Measurements from ENCODE around the gene RABEPK. TPM values are rescaled to one million over a fixed set of nuclear protein-coding genes. Genes with fewer than 3 reads are reported as not detected.
"Not testable (repeated sequence)": the region's sequence is repeated elsewhere in the genome, so short reads cannot be mapped to it uniquely, and the experiment has no call there.

RABEPK gene
- total RNA-seq, 1 experiment from 2014 or later, result 43.6 TPM

DNA sequence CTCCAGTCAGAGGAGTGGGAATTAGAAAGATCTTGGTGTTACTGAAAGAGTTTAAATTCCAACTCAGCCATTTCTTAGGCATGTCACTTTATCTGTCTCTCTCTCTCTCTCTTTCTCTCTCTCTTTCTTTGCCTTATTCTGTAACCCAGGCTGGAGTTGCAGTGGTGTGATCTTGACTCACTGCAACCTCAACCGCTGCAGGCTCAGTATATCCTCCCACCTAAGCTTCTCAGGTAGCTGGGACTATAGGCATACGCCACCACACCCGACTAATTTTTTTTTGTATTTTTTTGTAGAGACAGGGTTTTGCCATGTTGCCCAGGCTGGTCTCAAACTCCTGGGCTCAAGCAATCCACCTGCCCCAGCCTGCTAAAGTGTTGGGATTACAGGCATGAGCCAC is 18.3 kb downstream of the RABEPK start:
- Histone ChIP-seq H3K27ac (ENCODE audit: low read depth, low read length, poor library complexity, severe bottlenecking) (no peak overlapping the region), H3K9me3 (ENCODE audit: low read depth, low read length, poor library complexity, severe bottlenecking) (no peaks in the 10 kb centered on the region), H3K27me3 (replicated peaks; ENCODE audit: insufficient read depth, low read depth, low read length, poor library complexity) (no peaks in the 10 kb centered on the region), H3K4me3 (ENCODE audit: low read depth, low read length, poor library complexity, severe bottlenecking) (no peak overlapping the region), H3K4me1 (ENCODE audit: insufficient read depth, low read length, poor library complexity, severe bottlenecking) (no peaks in the 10 kb centered on the region), H3K36me3 (ENCODE audit: insufficient read depth, low read length, poor library complexity, severe bottlenecking) (peaks cover 27% of the 10 kb centered on the region)
- no peak for DNase-seq (ENCODE audit: low spot score)
- BruUV-seq (replicated peaks), result no TSS peak
- intact Hi-C loops (cut with micrococcal nuclease; ENCODE audit: unreplicated experiment), result no loop called here
- CTCF ChIA-PET, result no interaction called here
- POLR2A ChIA-PET (ENCODE audit: low non-redundant PET), result no interaction called here
- no peak for TF ChIP-seq EZH2 (IDR thresholded peaks at IDR 0.05; ENCODE audit: borderline replicate concordance, low read depth, low read length, poor library complexity, severe bottlenecking)
- TF ChIP-seq, protein P1, sequence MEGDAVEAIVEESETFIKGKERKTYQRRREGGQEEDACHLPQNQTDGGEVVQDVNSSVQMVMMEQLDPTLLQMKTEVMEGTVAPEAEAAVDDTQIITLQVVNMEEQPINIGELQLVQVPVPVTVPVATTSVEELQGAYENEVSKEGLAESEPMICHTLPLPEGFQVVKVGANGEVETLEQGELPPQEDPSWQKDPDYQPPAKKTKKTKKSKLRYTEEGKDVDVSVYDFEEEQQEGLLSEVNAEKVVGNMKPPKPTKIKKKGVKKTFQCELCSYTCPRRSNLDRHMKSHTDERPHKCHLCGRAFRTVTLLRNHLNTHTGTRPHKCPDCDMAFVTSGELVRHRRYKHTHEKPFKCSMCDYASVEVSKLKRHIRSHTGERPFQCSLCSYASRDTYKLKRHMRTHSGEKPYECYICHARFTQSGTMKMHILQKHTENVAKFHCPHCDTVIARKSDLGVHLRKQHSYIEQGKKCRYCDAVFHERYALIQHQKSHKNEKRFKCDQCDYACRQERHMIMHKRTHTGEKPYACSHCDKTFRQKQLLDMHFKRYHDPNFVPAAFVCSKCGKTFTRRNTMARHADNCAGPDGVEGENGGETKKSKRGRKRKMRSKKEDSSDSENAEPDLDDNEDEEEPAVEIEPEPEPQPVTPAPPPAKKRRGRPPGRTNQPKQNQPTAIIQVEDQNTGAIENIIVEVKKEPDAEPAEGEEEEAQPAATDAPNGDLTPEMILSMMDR (conservative IDR thresholded peaks at IDR 0.05; ENCODE audit: low read depth, low read length), result no peak

DNA sequence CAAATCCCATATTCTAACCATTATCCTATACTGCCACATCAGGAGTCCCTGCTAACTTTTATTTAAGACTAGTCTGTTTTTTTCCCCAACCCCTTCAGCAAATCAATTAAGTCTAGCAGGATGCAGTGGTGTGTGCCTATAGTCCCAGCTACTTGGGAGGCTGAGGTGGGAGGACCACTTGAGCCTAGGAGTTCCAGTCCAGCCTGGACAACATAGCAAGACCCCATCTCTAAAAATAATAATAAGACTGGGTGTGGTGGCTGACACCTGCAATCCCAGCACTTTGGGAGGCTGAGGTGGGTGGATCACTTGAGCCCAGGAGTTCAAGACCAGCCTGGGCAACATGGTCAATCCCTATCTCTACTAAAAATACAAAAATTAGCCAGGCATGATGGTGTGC is 24.5 kb downstream of the RABEPK start:
- H3K4me1 ChIP-seq (ENCODE audit: insufficient read depth, low read length, poor library complexity, severe bottlenecking); DNase-seq (ENCODE audit: low spot score); H3K4me3 ChIP-seq (ENCODE audit: low read depth, low read length, poor library complexity, severe bottlenecking); POLR2A ChIA-PET (ENCODE audit: low non-redundant PET); H3K27me3 ChIP-seq (replicated peaks; ENCODE audit: insufficient read depth, low read depth, low read length, poor library complexity); H3K9me3 ChIP-seq (ENCODE audit: low read depth, low read length, poor library complexity, severe bottlenecking); BruUV-seq (replicated peaks); CTCF ChIA-PET; H3K27ac ChIP-seq (ENCODE audit: low read depth, low read length, poor library complexity, severe bottlenecking): not testable (repeated sequence)
- intact Hi-C loops (cut with micrococcal nuclease; ENCODE audit: unreplicated experiment), result loop anchor here (5.0 kb wide), 1 partner anchor 53 kb away; no protein-coding TSS in a partner anchor
- peaks cover 21% of the 10 kb centered on the region for H3K36me3 ChIP-seq (ENCODE audit: insufficient read depth, low read length, poor library complexity, severe bottlenecking)

DNA sequence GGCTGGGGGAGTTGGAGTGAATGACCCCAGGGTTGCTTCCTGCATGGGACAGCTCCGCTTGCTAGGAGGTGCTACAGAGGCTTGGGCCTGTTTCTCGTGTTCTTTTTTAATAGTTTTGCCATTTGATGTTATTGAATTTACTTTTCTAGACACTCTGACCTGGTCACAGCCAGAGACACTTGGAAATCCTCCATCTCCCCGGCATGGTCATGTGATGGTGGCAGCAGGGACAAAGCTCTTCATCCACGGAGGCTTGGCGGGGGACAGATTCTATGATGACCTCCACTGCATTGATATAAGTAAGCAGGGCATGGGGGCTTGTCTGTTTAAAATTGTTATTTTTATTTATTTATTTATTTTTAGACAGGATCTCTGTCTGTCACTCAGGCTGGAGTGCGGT is 27.4 kb downstream of the RABEPK start:
- no TSS peak for BruUV-seq (replicated peaks)
- H3K36me3 ChIP-seq (ENCODE audit: insufficient read depth, low read length, poor library complexity, severe bottlenecking), result peaks cover 8% of the 10 kb centered on the region

DNA sequence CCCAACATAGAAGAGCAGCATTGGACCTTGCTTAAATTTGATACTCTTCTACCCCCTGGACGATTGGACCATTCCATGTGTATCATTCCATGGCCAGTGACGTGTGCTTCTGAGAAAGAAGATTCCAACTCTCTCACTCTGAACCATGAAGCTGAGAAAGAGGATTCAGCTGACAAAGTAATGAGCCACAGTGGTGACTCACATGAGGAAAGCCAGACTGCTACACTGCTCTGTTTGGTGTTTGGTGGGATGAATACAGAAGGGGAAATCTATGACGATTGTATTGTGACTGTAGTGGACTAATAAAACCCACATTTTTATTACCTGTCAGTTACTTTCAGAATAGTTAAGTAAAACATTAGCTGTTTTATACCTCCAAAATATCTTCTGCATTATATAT is 33.3 kb downstream of the RABEPK start:
- H3K4me3 ChIP-seq (ENCODE audit: low read depth, low read length, poor library complexity, severe bottlenecking), result no peak overlapping the region
- H3K36me3 ChIP-seq (ENCODE audit: insufficient read depth, low read length, poor library complexity, severe bottlenecking), result peaks cover 53% of the 10 kb centered on the region
- no TSS peak for BruUV-seq (replicated peaks)
- H3K27ac ChIP-seq (ENCODE audit: low read depth, low read length, poor library complexity, severe bottlenecking), result no peak overlapping the region
- no peaks in the 10 kb centered on the region for H3K27me3 ChIP-seq (replicated peaks; ENCODE audit: insufficient read depth, low read depth, low read length, poor library complexity)
- H3K4me1 ChIP-seq (ENCODE audit: insufficient read depth, low read length, poor library complexity, severe bottlenecking), result peaks cover 23% of the 10 kb centered on the region
- POLR2A ChIA-PET (ENCODE audit: low non-redundant PET), result no interaction called here
- peak; percentile 45 for DNase-seq (ENCODE audit: low spot score)
- CTCF ChIA-PET, result no interaction called here
- no peaks in the 10 kb centered on the region for H3K9me3 ChIP-seq (ENCODE audit: low read depth, low read length, poor library complexity, severe bottlenecking)
- TF ChIP-seq EZH2 (IDR thresholded peaks at IDR 0.05; ENCODE audit: borderline replicate concordance, low read depth, low read length, poor library complexity, severe bottlenecking), result no peak
- TF ChIP-seq, protein P1 (conservative IDR thresholded peaks at IDR 0.05; ENCODE audit: low read depth, low read length), result no peak
- intact Hi-C loops (cut with micrococcal nuclease; ENCODE audit: unreplicated experiment), result no loop called here

More for the DNA sequence above, 27.4 kb downstream of the RABEPK start:
- ChIA-PET POLR2A (ENCODE audit: low non-redundant PET) (no interaction called here), CTCF (no interaction called here)
- TF ChIP-seq, protein P1 (conservative IDR thresholded peaks at IDR 0.05; ENCODE audit: low read depth, low read length), result no peak
- no peak for TF ChIP-seq EZH2 (IDR thresholded peaks at IDR 0.05; ENCODE audit: borderline replicate concordance, low read depth, low read length, poor library complexity, severe bottlenecking)
- Histone ChIP-seq H3K9me3 (ENCODE audit: low read depth, low read length, poor library complexity, severe bottlenecking) (no peaks in the 10 kb centered on the region), H3K4me1 (ENCODE audit: insufficient read depth, low read length, poor library complexity, severe bottlenecking) (no peaks in the 10 kb centered on the region), H3K4me3 (ENCODE audit: low read depth, low read length, poor library complexity, severe bottlenecking) (no peak overlapping the region), H3K27me3 (replicated peaks; ENCODE audit: insufficient read depth, low read depth, low read length, poor library complexity) (no peaks in the 10 kb centered on the region), H3K27ac (ENCODE audit: low read depth, low read length, poor library complexity, severe bottlenecking) (no peak overlapping the region)
- intact Hi-C loops (cut with micrococcal nuclease; ENCODE audit: unreplicated experiment), result no loop called here
- no peak for DNase-seq (ENCODE audit: low spot score)

DNA sequence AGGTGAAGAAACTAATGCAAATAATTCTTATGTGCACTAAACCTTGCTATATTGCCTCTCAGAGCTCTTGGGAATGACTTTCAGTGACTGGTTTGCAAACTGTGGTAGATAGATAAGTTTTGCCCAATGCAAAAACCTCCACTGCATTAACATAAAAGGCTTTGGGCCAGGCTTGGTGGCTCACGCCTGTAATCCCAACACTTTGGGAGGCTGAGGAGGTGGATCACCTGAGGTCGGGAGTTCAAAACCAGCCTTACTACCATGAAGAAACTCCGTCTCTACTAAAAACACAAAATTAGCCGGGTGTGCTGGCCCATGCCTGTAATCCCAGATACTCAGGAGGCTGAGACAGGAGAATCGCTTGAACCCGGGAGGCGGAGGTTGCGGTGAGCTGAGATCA is 33.8 kb downstream of the RABEPK start:
- BruUV-seq (replicated peaks); CTCF ChIA-PET; POLR2A ChIA-PET (ENCODE audit: low non-redundant PET); H3K27me3 ChIP-seq (replicated peaks; ENCODE audit: insufficient read depth, low read depth, low read length, poor library complexity); intact Hi-C loops (cut with micrococcal nuclease; ENCODE audit: unreplicated experiment); H3K27ac ChIP-seq (ENCODE audit: low read depth, low read length, poor library complexity, severe bottlenecking); H3K9me3 ChIP-seq (ENCODE audit: low read depth, low read length, poor library complexity, severe bottlenecking); DNase-seq (ENCODE audit: low spot score); H3K4me3 ChIP-seq (ENCODE audit: low read depth, low read length, poor library complexity, severe bottlenecking): not testable (repeated sequence)
- H3K4me1 ChIP-seq (ENCODE audit: insufficient read depth, low read length, poor library complexity, severe bottlenecking), result peaks cover 27% of the 10 kb centered on the region
- peaks cover 57% of the 10 kb centered on the region for H3K36me3 ChIP-seq (ENCODE audit: insufficient read depth, low read length, poor library complexity, severe bottlenecking)

All from A673 (cell line).